Measurements from ENCODE around the gene OR2L5. TPM values are rescaled to one million over a fixed set of nuclear protein-coding genes. Genes with fewer than 3 reads are reported as not detected.

Gene OR2L5
- total and polyA plus RNA-seq, 12 donors = 0.22 to 0.34 TPM; not detected in 10

GRCh38 chr1:248047008-248047407, 33.5 kb downstream of the OR2L5 start:
- Histone ChIP-seq H3K9me3 (replicated peaks in 1 of 3) (no peaks in the 10 kb centered on the region), H3K4me3 (no peak overlapping the region), H3K27me3 (no peaks in the 10 kb centered on the region), H3K4me1 (replicated peaks in 1 of 2) (no peaks in the 10 kb centered on the region), H3K27ac (no peak overlapping the region), H3K36me3 (replicated peaks in 1 of 2) (no peaks in the 10 kb centered on the region)
- no peak for DNase-seq
- TF ChIP-seq CTCF (IDR thresholded peaks at IDR 0.05) (no peak), POLR2A (IDR thresholded peaks at IDR 0.05) (no peak)
- 38 to 56% (median 46%) methylated on average over 1 of the region's 1 CpG for WGBS, 4 donors
- intact Hi-C loops (cut with DNase I) = no loop called here

DNA sequence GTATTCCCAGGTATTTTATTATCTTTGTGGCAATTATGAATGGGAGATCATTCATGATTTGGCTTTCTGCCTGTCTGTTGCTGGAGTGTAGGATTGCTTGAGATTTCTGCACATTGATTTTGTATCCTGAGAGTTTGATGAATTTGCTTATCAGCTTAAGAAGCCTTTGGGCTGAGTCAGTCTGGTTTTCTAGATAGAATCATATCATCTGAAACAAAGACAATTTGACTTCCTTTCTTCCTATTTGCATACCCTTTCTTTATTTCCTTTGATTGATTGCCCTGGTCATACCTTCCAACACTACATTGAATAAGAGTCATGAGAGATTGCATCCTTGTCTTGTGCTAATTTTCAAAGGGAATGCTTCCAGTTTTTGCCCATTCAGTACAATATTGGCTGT, 41.2 kb downstream of the OR2L5 start:
- TF ChIP-seq POLR2A (IDR thresholded peaks at IDR 0.05) (no peak), CTCF (IDR thresholded peaks at IDR 0.05) (no peak)
- intact Hi-C loops (cut with DNase I) = no loop called here
- Histone ChIP-seq H3K27ac (no peak overlapping the region), H3K9me3 (replicated peaks in 1 of 3) (no peaks in the 10 kb centered on the region), H3K27me3 (no peaks in the 10 kb centered on the region), H3K36me3 (replicated peaks in 1 of 2) (no peaks in the 10 kb centered on the region), H3K4me1 (replicated peaks in 1 of 2) (no peaks in the 10 kb centered on the region), H3K4me3 (no peak overlapping the region)
- no peak for DNase-seq

DNA sequence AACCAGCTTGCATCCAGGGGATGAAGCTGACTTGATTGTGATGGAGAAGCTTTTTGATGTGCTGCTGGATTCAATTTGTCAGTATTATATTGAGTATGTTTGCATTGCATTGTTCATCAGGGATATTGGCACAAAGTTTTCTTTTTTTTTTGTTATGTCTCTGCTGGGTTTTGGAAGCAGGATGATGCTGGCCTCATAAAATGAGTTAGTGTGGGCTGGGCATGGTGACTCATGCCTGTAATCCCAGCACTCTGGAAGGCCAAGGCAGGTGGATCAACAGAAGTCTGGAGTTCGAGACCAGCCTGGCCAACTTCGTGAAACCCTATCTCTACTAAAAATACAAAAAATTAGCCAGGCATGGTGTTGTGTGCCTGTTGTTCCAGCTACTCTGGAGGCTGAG, 41.8 kb downstream of the OR2L5 start:
- Histone ChIP-seq H3K27ac (no peak overlapping the region), H3K27me3 (no peaks in the 10 kb centered on the region), H3K9me3 (replicated peaks in 1 of 3) (no peaks in the 10 kb centered on the region), H3K4me1 (replicated peaks in 1 of 2) (no peaks in the 10 kb centered on the region), H3K36me3 (replicated peaks in 1 of 2) (no peaks in the 10 kb centered on the region), H3K4me3 (no peak overlapping the region)
- 63 to 87% (median 67%) methylated on average over 2 of the region's 2 CpGs for WGBS, 4 donors
- no peak for DNase-seq
- intact Hi-C loops (cut with DNase I) = no loop called here
- TF ChIP-seq POLR2A (IDR thresholded peaks at IDR 0.05) (no peak), CTCF (IDR thresholded peaks at IDR 0.05) (no peak)

DNA sequence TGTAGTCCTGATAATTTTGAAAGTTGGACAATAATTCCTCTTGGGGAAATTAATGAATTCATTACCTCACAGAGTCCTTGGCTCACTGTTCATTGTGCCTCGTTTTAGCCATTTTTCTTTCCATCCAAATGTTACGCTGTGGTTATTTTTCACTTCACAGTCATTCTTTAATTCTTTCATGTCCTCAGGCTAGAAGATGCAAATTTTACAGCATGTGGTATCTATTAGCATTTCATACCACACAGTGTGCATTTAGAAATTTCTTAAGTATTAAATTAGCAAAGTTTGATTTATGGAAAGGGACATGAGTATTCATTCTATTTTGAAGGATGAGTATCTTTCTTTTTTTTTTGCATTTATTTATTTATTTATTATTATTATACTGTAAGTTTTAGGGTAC, 51.6 kb downstream of the OR2L5 start:
- H3K36me3 ChIP-seq (replicated peaks in 1 of 2) = no peaks in the 10 kb centered on the region
- no peaks in the 10 kb centered on the region for H3K27me3 ChIP-seq
- H3K4me1 ChIP-seq (replicated peaks in 1 of 2) = no peaks in the 10 kb centered on the region
- H3K27ac ChIP-seq = no peak overlapping the region
- TF ChIP-seq POLR2A (IDR thresholded peaks at IDR 0.05) = no peak
- intact Hi-C loops (cut with DNase I) = no loop called here
- H3K9me3 ChIP-seq (replicated peaks in 1 of 3) = no peaks in the 10 kb centered on the region
- H3K4me3 ChIP-seq = no peak overlapping the region
- no peak for DNase-seq
- 67 to 79% (median 75%) methylated on average over 2 of the region's 2 CpGs for WGBS, 4 donors

- H3K36me3 ChIP-seq (replicated peaks in 1 of 2) = no peaks in the 10 kb centered on the region
- no peak for DNase-seq
- H3K9me3 ChIP-seq (replicated peaks in 1 of 3) = no peaks in the 10 kb centered on the region
- WGBS, 4 donors = 88 to 100% (median 95%) methylated on average over 2 to 3 of the region's 3 CpGs
- H3K4me3 ChIP-seq = no peak overlapping the region
- no peak overlapping the region for H3K27ac ChIP-seq
- intact Hi-C loops (cut with DNase I) = no loop called here
- H3K27me3 ChIP-seq = no peaks in the 10 kb centered on the region
- H3K4me1 ChIP-seq (replicated peaks in 1 of 2) = no peaks in the 10 kb centered on the region
- TF ChIP-seq POLR2A (IDR thresholded peaks at IDR 0.05) = no peak
- no peak for TF ChIP-seq CTCF (IDR thresholded peaks at IDR 0.05)
These were observed 52.1 kb downstream of the OR2L5 start for GRCh38 chr1:248065604-248066003.

Small RNAs within 50 kb of the gene (small RNA-seq; reads per million reads assigned to genes)
- gene RF00019 = 0 reads per million in 2 donors

Other genes starting within 250 kb of the OR2L5 start
- gene OR14A16, start 189.5 kb upstream of the OR2L5 start, total RNA-seq = not detected
- gene OR14A16, start 189.5 kb upstream of the OR2L5 start, polyA plus RNA-seq = not detected
- gene OR11L1, start 171.8 kb upstream of the OR2L5 start, total RNA-seq = not detected
- not detected for gene OR11L1, start 171.8 kb upstream of the OR2L5 start, polyA plus RNA-seq
- gene TRIM58, start 156.5 kb upstream of the OR2L5 start, total RNA-seq = 1 to 10 TPM in 2 of 9 donors, under 1 TPM in 6, not detected in 1; 0.49 to 8.0 (median 0.68) TPM
- gene TRIM58, start 156.5 kb upstream of the OR2L5 start, polyA plus RNA-seq = under 1 TPM; 0.08 to 0.40 (median 0.10) TPM
- 1 to 10 TPM in 2 of 9 donors, under 1 TPM in 1, not detected in 6; 1.00 to 2.5 (median 1.1) TPM for gene OR2W3, start 118.1 kb upstream of the OR2L5 start, total RNA-seq
- gene OR2W3, start 118.1 kb upstream of the OR2L5 start, polyA plus RNA-seq = under 1 TPM in 1 of 3 donors, not detected in 2; 0.20 TPM
- not detected for gene OR2T8, start 93.4 kb upstream of the OR2L5 start, total RNA-seq
- gene OR2T8, start 93.4 kb upstream of the OR2L5 start, polyA plus RNA-seq = not detected
- under 1 TPM in 1 of 9 donors, not detected in 8; 0.33 TPM for gene OR2AJ1, start 88.8 kb upstream of the OR2L5 start, total RNA-seq
- not detected for gene OR2AJ1, start 88.8 kb upstream of the OR2L5 start, polyA plus RNA-seq
- gene OR2L8, start 64.8 kb upstream of the OR2L5 start, total RNA-seq = under 1 TPM in 1 of 9 donors, not detected in 8; 0.67 TPM
- not detected for gene OR2L8, start 64.8 kb upstream of the OR2L5 start, polyA plus RNA-seq
- under 1 TPM in 1 of 9 donors, not detected in 8; 0.39 TPM for gene OR2AK2, start 48.4 kb upstream of the OR2L5 start, total RNA-seq
- gene OR2AK2, start 48.4 kb upstream of the OR2L5 start, polyA plus RNA-seq = not detected
- gene OR2L2, start 16.4 kb downstream of the OR2L5 start, total RNA-seq = 1 to 10 TPM in 1 of 9 donors, under 1 TPM in 3, not detected in 5; 0.04 to 1.0 (median 0.39) TPM
- under 1 TPM in 1 of 3 donors, not detected in 2; 0.08 TPM for gene OR2L2, start 16.4 kb downstream of the OR2L5 start, polyA plus RNA-seq
- under 1 TPM in 1 of 9 donors, not detected in 8; 0.17 TPM for gene OR2L3, start 33.2 kb downstream of the OR2L5 start, total RNA-seq
- gene OR2L3, start 33.2 kb downstream of the OR2L5 start, polyA plus RNA-seq = not detected
- gene OR2L13, start 81.5 kb downstream of the OR2L5 start, total RNA-seq = 1 to 10 TPM in 1 of 9 donors, under 1 TPM in 3, not detected in 5; 0.14 to 1.3 (median 0.37) TPM
- under 1 TPM; 0.07 to 0.46 (median 0.16) TPM for gene OR2L13, start 81.5 kb downstream of the OR2L5 start, polyA plus RNA-seq
- not detected for gene OR2M5, start 131.5 kb downstream of the OR2L5 start, total RNA-seq
- not detected for gene OR2M5, start 131.5 kb downstream of the OR2L5 start, polyA plus RNA-seq
- gene OR2M2, start 161.2 kb downstream of the OR2L5 start, total RNA-seq = under 1 TPM in 1 of 9 donors, not detected in 8; 0.98 TPM
- gene OR2M2, start 161.2 kb downstream of the OR2L5 start, polyA plus RNA-seq = not detected
- gene OR2M3, start 183.6 kb downstream of the OR2L5 start, total RNA-seq = under 1 TPM in 2 of 9 donors, not detected in 7; 0.03 to 0.04 TPM
- not detected for gene OR2M3, start 183.6 kb downstream of the OR2L5 start, polyA plus RNA-seq
- not detected for gene OR2M4, start 217.8 kb downstream of the OR2L5 start, total RNA-seq
- not detected for gene OR2M4, start 217.8 kb downstream of the OR2L5 start, polyA plus RNA-seq